Stimulated activated CD4-positive, alpha-beta T cell treated with anti-CD3 and anti-CD28 coated beads, TNF-alpha, amount 100 ng/mL, for 48 hours (primary cell): Measurements from ENCODE around the gene KIF2A.

Experiments used
- DNase-seq, 3 donors: peaks; one replicate each; pipeline ENCODE4 v3.0.0-alpha.2; 2020; ENCODE audit warnings: low read depth in 3 of 3

The KIF2A gene

GRCh38 chr5:62385131-62385530 is 79.1 kb downstream of the KIF2A start:
- no peak for DNase-seq

DNA sequence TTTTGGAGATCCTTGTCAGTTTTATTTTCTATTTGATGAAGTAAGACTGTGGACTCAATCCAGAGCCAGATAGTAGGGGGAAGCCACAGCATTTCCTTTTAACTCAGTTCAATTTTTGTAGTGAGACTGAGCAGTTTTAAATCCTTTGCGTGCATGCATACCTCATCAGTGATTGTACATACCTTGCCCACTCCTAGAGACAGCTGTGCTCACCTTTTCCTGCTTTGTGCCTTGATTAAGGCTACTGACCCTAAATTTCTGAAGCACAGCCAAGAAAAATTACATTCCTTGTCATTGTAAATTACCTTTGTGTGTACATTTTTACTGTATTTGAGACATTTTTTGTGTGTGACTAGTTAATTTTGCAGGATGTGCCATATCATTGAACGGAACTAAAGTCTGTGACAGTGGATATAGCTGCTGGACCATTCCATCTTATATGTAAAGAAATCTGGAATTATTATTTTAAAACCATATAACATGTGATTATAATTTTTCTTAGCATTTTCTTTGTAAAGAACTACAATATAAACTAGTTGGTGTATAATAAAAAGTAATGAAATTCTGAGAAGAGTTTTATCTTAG is 79.9 kb downstream of the KIF2A start:
- no peak for DNase-seq

- no peak for DNase-seq
Measured at GRCh38 chr5:62386824-62387223, 80.8 kb downstream of the KIF2A start.

DNA sequence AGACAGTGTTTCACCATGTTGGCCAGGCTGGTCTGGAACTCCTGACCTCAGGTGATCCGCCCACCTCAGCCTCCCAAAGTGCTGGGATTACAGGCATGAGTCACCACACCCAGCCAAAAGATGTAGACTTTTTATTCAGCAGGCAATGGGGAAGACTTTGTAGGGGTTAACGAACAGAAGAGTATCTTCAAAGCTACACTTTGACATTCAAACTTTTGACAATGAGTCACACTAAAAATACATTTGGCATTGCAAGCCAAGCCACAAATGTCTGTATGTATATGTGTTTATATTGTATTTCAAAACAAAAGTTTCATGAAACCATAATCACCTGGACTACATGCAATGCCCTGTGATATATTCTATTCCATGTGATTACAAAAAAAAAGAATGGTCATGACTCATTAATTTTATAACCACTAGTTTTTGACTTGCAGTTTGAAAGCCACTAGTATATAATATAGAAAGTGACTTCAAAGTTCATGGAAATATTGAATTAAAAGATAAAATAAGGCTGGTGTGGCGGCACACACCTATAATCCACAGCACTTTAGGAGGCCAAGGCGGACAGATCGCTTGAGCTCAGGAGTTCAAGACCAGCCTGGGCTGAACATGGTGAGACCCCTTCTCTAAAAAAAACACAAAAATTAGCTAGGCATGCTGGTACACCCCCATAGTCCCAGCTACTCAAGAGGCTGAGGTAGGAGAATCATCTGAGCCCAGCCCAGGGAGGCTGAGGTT is 89.4 kb downstream of the KIF2A start:
- DNase-seq: no peak

- peak; percentile 82 to 94 (median 87) for DNase-seq
Measured at GRCh38 chr5:62403411-62404250, 97.6 kb downstream of the KIF2A start, which contains the start of gene DIMT1. Gene DIMT1, minus strand, starts transcription at chr5:62403905. Its CDS starts 133 bp downstream, at chr5:62403772.

GRCh38 chr5:62412549-62413329 is 106.7 kb downstream of the KIF2A start, which contains the start of gene IPO11:
Gene IPO11, plus strand, starts transcription at chr5:62412763. Its CDS starts 24,517 bp downstream, at chr5:62437280.
- peak; percentile 96 to 98 (median 96) for DNase-seq

DNA sequence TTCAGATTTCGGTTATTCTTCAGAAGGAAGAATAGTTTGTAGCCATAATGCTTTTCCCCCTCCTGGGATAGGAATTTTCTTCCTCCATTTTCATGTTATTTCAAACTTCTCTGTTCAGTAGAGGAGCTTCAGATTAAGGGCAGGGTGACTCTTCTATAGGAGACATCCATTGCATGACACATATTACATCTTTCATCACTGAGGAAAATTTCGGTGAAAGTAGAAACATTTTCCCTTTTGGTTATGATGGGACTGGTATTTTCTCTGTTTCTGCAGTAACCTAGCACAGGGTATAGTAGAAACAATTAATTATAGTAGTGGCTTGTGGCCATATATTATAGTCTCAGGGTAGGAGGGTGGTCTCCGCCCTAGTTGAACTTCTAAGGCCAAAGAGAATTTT is 107.7 kb downstream of the KIF2A start:
- no peak for DNase-seq

DNA sequence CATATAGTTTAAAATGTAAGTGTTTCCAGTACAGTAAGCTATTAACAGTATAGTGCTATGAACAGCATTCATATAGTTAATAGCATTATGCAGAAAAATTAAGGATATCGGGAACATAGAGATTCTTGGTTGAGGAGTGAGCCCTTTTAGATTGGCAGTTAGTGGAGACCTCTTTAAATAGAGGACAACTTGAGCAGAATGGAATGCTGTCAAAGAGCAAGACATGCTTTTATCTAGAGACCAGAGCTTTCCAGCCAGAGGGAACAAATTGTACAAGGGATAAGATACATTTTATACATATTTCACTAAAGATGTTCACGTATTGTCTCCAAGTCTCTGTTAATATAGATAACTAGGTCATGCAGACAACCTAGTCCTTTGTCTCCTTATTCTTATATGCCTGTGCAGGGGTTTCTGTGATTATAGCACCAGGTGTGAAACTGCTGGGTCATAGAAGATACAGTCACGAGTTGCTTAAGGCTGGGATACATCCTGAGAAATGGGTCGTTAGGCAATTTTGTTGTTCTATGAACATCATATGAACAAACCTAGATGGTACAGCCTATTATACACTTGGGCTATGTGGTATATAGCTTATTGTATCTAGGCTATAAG is 112.6 kb downstream of the KIF2A start:
- no peak for DNase-seq

GRCh38 chr5:62419609-62420008 is 113.6 kb downstream of the KIF2A start:
- no peak for DNase-seq

GRCh38 chr5:62421414-62421813 is 115.4 kb downstream of the KIF2A start:
- DNase-seq: no peak

- DNase-seq: no peak
Measured at GRCh38 chr5:62424763-62425162, 118.8 kb downstream of the KIF2A start.

- DNase-seq: no peak
Measured at GRCh38 chr5:62431735-62432620, 126.0 kb downstream of the KIF2A start.

DNA sequence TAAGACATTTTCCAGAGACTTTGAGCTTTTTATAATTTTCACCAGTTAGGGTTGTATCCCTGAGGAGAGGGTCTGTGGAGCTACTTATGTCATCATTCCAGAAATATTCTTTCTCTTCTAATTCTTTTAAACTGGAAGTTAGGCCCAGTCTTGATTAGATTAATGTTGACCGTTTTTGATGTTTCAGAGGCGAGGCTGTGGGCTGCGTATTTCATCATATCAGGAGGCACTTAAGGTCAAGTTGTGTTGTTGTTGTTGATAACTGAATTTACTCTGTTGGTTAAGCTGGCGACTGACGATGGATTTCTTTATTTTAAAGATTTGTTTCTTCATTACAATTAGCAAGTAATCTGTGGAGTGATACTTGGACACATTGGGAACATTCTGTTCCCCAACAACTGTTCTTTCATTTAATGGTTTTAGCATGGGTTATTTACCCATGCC is 126.6 kb downstream of the KIF2A start:
- DNase-seq: no peak
